ENCODE data around the gene ADARB2. TPM values are rescaled to one million over a fixed set of nuclear protein-coding genes. Genes with fewer than 3 reads are reported as not detected.
"Not testable (repeated sequence)": the region's sequence is repeated elsewhere in the genome, so short reads cannot be mapped to it uniquely, and the experiment has no call there.

Gene ADARB2
- total RNA-seq, 1 donor from 2014 or later = not detected

DNA sequence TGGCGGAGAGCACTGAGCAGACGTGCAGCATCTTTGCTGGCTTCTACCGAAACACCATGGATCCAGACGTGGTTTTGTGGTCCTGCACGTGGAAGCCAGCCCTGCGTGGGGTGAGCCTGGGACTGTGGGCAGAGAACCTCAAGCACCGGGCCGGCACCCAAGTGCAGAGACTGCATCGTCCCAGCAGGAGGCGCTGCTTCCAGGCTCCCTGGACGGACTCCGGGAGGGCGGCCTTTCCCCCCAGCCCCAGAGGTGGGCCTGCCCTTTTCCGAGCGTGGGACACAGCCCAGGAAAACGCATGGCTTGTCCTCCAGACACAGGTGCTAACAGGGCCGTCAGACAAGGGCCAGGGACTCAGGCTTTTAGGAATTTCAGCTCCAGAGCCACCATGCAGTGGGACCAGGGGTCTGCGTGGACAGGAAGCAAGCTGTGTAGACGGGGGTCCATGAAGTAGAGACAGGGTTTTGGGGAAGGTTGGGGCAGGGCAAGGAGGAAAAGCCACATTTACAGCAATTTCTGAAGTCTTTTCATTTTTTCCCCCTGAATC lies 377.2 kb downstream of the ADARB2 start:
- no peak for DNase-seq (ENCODE audit: low spot score)

DNA sequence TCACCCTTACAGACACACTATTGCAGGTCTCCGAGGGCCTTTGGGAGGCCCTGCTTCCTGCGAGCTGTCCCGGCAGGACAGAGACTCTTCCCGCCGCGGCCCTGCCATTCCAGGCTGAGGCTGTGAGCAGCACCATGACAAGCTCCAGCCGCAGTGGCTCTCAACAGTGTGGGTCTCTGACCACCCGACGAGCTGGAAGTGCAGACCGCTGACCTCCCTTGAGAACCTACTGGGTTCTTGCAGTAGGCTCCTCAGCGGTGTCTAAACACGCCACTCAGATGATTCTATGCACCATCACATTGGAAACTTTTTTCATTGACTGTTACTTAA lies 377.7 kb downstream of the ADARB2 start:
- DNase-seq (ENCODE audit: low spot score) = no peak

DNA sequence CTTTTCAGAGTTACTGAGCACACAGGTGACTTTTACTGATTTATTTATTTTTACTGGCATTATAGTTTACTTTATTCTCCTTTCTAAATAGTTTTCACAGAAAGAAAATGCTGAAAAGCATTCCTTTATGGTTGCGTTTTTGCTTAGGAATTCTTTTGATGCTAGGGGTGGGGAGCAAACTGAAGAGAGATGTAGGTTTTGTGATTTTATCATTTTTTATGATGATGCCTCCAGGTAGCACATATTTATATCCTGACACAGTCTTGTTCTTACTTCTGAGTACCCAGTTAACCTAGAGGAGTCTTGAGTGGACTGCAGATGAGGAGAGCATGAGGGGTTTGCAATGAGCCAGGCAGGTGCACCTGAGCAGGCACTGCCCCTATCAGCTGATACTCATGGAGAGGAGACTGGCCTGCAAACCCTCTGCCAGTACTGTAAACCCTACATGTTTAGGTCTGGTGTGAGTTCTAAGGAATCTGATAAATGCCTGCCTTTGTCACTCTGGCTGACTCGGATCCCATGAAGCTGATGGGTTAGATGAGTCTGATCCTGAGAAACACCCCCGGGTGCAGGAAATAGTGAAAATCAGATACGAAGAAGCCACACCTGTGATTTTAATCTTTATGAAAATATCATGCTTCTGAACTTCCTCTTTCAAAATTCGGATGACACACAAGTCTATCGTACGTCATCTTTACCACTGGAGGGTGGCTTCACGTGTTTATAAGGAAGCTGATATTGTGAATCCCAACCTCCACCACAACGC lies 378.3 kb downstream of the ADARB2 start:
- DNase-seq (ENCODE audit: low spot score) = peak; percentile 35

DNA sequence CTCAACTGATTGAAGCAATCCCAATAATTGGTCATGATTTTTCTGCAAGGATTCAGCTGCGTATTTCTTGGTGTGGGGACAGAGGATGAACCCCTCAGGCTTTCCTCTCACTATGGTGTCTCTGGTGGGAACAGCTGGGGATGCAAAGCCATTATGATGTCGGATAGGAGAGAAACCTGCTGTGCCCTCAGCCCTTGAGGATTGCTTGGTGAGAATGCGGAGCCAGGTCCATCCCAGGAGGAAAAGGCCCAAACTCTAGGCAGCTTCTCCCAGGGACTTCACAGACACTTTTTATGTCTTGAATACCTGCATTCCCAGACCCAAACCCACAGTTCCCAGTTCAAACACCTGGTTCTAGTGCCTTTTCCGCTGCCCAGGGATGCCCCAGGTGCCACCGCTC lies 379.2 kb downstream of the ADARB2 start:
- DNase-seq (ENCODE audit: low spot score) = no peak

DNA sequence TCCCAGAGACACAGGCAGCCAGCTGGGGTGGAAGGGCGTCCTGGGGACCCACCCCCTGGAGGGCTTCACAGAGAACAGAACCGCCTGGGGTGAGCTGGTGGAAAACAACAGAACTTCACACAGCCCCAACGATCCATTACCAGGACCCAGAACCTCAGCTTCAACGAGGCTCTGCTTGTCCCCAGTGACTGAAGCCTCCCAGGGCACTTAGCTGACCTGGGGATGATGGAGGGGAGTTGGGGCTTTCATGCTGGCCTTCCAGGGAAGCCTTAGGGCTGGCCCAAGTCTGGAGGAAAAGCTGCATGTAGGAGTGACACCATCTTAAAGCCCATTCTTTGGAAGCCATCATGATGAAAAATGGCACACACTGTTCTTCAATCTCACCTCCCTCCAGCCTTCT lies 381.0 kb downstream of the ADARB2 start:
- DNase-seq (ENCODE audit: low spot score) = no peak

DNA sequence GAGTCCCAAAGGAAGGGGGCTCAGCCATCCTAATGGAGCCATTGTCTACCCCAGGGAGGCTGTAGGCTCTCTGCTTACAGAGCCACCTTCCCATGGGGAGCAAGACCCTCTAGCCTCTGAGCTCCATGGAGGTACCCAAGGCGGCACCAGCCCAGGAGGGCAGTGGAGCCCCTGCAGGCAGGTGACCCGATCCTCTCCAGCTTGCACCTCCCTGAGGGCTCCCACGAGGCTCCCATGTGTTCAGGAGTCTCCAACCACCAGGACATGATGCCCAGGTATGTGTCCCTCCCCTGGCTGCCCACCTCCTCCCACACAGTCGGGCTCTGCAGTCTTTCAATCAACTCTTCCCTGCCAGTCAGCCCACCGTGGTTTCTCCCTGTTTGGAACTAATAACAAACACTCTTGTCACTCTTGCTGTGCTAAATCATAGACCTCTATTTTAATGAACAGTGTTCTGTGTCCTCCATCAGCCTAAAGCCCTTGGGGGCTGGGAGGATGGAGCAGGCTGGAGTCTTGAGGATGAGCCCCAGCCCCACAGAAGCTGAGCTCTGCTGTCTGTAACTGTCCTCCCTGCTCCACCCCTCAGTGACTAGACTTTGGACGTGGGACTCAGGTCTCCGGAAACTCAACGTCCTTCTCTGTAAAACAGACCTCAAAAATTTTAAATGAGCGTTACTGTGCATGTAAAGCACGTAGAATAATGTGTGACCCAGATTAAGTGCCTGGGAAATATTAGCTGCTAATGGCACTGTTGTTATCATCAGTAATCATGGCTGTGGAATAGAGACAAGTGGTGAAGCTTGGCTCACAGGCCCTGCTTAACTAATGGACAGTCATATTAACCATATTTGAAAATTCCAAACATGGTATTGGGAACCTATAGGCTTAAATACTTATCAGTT lies 382.3 kb downstream of the ADARB2 start:
- DNase-seq (ENCODE audit: low spot score) = no peak

DNA sequence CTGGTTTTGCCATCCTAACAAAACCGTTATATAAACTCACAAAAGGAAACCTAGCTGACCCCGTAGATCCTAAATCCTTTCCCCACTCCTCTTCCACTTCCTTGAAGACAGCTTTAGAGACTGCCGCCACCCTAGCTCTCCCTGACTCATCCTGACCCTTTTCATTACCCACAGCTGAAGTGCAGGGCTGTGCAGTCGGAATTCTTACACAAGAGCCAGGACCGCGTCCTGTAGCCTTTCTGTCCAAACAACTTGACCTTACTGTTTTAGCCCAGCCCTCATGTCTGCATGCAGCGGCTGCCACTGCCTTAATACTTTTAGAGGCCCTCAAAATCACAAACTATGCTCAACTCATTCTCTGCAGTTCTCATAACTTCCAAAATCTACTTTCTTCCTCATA lies 385.0 kb downstream of the ADARB2 start:
- not testable (repeated sequence) for DNase-seq (ENCODE audit: low spot score)

DNA sequence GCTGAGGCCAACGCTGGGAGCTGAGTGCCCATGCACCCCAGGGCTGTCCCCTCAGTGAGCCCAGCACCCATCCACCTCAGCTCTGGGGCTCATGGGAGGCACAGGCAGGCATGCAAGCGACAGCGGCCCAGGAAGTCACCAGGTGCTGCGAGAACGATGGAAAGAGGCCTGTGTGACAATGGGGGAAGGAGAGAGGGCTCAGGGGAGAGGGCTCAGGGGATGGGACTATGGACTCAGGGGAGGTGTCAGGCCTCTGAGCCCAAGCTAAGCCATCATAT lies 388.6 kb downstream of the ADARB2 start:
- no peak for DNase-seq (ENCODE audit: low spot score)

DNA sequence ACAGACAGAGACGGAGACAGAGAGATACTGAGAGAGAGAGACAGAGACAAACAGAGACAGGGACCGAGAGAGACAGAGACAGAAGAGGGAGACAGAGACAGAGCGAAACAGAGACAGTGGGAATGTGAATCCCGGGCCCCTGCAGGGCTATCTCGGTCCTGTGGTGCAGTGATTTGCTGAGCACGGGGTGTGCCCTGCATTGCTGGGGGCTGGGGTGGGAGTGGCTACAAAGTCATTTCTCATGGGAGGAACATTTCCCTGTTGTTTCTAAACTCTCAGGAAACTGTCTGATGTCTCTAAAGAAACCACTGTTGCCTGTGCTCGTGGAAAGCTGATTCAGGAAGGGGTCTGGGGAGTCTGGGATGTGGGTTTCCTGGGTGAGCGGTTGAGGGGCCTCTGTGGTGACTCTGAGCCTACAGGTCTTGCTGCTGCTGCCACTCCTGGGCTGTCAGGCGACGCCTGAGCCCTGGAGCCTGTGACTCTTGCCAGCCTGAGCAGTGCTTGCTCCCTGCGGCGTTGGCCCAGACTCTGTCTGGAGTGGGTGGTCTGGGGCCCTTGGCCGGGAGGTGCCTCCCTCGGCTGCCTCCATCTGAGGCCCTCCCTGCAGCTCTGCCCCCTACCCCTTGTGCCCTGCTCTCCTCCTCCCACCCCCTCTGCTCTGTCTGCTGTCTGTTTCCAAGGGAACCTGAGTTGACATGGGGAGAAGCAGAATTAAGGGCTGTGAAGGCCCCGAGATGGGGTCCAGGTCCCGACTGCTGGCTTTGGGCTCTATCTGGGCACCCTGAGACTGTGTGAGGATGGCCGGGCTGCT lies 389.2 kb downstream of the ADARB2 start:
- DNase-seq (ENCODE audit: low spot score) = peak; percentile 16

DNA sequence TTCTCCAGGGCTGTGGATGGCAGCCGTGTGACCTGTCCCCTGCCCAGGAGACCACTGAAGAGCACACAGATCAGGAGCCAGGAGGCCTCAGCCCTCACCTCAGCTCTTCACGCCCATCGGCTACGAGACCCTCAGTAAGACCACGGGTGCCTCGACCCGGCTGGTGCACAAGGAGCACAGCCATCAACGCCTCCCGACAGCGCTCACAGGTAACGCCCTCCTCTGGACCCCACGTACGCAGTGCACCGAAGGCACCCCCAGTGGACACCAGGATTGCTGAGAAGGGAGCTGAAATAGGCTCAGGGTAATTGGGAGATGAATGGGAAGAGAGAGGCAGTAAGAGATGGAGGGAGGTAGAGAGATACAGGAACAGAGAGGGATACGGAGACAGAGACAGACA lies 389.8 kb downstream of the ADARB2 start:
- no peak for DNase-seq (ENCODE audit: low spot score)

DNA sequence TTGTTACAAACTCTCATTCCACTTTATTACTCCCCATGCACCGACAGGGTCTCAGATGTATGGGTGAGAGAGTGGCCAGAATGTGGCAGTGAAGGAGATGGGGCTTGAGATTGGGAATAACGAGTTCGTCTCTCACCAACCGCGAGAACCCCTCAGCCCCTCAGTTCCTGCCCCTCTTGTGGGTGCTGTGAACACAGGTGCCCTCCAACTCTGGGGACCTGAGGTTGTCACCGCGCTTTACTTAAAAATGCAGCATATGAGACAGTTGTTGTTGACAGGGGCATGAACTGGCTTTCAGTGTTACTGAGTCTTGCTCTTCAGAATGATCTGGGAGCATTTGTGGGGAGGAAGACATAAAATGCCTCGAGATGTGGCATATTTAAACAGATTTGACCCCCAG lies 391.1 kb downstream of the ADARB2 start:
- no peak for DNase-seq (ENCODE audit: low spot score)

DNA sequence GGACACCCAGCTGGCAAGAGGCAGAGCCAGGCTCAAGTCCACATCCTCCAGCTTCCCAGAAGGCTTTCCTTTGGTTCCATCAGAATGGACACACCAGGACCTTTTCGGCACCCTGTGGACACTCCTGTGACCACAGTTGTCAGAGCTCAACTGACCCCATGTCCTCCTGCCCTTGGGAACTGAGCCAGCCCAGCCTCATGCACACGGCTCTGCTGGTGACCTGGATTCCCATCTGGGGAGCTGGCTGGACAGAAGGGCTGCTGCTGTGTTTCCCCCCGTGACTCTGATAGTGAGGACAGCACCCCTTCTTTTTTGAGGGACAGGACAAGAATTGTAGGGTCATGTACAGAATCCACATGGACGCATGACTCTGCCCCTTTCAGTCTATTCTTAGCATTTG lies 392.0 kb downstream of the ADARB2 start:
- no peak for DNase-seq (ENCODE audit: low spot score)

DNA sequence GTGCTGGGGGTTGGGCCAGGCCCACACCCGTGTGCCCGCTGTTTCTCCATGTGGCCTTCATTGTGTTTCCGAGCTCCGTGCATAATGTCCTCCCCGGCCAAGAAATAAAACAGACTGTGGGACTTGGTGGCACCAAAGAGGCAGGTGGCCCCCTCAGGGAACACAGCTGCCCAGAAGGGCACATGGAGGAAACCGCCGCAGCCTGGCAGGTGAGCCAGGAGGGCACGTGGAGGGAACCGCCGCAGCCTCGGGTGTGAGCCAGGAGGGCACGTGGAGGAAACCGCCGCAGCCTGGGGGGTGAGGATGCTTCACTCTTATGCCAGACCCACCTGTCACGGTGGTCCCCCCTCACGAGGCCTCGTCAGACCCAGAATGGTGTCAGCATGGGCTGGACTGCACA lies 392.5 kb downstream of the ADARB2 start:
- no peak for DNase-seq (ENCODE audit: low spot score)

DNA sequence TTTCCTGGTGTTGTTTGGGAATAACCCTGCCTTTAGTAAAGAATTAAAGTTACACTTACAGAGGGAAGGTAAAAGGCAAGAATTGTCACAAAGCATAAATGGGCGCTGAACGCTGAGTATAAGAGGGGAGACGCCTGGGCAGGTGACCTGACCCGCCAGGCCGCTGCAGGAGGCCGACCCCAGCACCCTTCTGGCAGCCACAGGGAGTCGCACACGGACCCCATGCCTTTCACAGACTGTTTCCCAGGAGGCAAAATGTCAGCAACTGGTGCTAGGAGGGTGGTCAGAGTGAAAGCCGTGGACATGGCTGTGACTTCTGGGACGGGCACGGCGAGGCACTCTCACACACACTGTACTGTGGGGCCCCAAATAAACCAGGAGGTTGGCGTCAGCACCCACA lies 392.9 kb downstream of the ADARB2 start:
- DNase-seq (ENCODE audit: low spot score) = no peak

DNA sequence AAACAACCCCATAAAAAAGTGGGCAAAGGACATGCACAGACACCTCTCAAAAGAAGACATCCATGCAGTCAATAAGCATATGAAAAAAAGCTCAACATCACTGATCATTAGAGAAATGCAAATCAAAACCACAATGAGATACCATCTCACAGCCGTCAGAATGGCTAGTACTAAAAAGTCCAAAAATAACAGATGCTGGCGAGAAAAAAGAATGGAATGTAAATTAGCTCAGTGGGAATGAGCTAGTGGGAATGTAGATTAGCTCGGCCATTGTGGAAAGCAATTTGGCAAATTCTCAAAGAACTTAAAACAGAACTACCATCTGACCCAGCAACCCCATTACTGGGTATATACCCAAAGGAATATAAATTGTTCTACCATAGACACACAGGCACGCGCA lies 394.1 kb downstream of the ADARB2 start:
- no peak for DNase-seq (ENCODE audit: low spot score)

DNA sequence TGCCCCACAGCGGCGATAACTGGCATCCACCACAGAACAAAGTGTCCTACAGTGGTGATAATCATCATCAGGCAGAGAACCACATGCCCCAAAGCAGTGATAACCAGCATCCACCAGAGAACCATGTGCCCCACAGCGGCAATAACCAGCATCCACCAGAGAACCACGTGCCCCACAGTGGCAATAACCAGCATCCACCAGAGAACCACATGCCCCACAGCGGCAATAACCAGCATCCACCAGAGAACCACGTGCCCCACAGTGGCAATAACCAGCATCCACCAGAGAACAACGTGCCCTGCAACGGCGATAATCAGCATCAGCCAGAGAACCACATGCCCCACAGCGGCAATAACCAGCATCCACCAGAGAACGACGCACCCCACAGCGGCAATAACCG lies 396.3 kb downstream of the ADARB2 start:
- DNase-seq (ENCODE audit: low spot score) = not testable (repeated sequence)

DNA sequence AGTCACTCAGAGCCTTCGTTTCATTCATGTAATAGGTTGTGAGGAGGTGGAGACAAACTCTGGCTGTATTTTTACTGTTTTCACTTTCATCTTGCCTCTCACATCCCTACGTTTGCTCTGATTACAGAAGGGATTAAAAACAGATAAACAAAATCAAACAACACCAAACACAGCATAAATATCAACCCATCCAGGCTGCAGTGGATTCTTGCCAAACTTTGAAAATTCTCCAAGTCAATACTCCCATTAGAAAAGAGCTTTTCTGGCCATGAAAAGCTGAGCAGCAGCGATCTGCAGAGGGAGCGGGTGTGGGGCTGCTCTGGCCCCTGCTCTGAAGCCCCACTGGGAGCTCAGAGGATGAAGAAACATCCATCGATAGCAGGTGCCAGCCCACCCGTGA lies 397.9 kb downstream of the ADARB2 start:
- no peak for DNase-seq (ENCODE audit: low spot score)

DNA sequence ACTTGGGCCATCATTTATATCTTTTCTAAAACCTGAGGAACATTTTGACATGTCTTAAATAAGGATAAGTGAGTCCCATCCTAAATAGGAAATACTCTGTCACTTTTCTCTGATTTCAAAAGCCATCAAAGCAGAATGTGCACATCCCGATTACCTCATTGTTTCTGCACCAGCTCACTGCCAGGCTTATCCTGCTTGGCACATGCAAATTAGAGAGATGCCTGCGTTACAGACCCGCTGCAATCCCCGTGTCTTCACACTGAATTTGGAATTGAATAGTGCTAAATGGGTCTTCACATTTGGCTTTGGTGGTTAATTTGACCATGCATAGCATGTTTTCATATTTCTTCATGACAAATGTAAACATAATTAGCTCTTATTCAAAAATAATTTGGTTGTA lies 401.7 kb downstream of the ADARB2 start:
- DNase-seq (ENCODE audit: low spot score) = no peak

DNA sequence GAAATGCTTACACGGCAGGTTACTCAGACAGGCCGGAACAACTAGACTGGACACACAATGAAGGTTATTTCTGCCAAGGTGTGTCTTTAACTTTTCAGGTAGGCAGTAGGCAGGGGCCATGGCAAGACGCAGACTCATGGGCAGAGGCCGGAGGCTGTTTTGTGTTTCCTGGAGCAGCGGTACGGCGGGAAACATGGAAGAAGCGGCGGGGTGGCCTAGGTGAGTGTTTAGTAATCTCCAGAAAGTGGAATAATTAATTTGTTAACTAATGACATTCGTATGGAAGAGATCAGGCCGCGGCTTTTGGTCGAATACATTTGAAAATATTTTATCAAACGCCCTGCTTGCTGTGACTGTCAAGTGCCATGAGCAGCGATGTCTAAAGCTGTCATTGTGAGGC lies 403.3 kb downstream of the ADARB2 start:
- DNase-seq (ENCODE audit: low spot score) = no peak

DNA sequence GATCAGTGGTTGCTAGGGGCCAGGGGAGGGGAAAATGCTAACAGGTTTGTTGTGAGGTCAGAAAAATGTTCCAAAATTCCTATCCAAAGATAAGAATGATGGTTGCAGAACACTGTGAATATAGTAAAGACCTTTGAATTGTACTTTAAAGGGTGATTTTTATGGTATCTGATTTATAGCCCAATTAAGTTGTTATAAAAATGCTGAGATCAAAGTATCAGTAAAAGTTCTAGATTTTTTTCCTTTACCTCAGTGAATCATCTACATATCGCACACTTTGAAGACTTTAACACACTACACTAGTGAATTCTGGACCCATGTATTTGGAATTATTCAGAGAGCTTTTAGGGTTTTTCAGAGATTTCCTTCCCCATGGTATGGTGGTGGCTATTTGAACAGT lies 405.8 kb downstream of the ADARB2 start:
- no peak for DNase-seq (ENCODE audit: low spot score)

DNA sequence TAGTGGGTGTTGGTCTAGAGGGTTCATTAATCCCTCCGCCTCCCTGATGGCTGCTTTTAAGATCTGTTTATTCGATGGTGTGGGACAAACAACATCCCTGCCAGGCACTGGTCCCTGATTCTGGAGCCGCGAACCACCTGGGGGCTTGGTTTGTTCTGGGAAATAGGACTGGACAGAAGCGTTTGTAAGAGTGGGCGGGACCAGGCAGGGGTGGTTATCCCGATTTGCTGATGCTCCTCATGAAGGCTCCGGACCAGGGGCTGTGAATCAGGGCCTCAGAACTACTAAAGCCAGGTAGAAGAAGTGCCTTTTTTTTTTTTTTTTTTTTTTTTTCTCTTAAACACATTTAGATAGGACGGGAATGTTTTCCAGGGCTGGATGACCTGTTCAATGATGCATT lies 407.7 kb downstream of the ADARB2 start:
- DNase-seq (ENCODE audit: low spot score) = no peak

DNA sequence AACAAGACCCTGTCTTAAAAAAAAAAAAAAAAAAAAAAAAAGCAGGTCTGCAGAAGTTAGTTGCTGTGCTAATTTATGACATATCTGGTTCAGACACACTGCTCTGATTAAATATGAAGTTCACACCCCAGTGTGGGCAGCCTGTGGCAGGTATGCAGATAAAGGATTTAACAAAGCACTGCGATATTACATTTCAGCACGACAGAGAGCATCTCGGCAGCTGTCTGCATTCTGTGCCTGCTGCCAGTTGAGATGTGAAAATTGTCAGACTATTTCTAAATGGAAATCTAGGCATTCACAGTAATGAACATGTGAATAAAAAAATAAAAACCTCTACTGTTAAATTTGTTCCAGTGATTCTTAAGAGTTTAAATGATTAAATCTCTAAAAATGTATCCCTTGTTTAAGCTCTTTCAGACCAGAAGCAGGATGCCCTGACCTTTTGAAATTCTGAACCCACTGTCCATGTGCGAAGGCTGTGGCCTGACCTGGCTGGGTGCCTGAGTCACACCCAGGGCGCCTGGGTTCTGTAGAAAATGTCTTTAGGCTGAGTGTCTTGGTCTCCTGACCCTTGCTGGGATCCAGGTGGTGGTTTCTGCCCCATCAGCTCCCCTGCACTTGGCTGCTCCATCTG lies 408.2 kb downstream of the ADARB2 start:
- no peak for DNase-seq (ENCODE audit: low spot score)

Measured in umbilical cord (tissue), 2 donors.